Stimulated activated CD8-positive, alpha-beta memory T cell treated with anti-CD3 and anti-CD28 coated beads, Interleukin-4, amount 100 ng/mL, for 24 hours (primary cell): ENCODE data around the gene FAM53B.

Experiments
- DNase-seq: peaks from one replicate; pipeline ENCODE4 v3.0.0-alpha.2; 2020; ENCODE audit warnings: low read depth

The FAM53B gene

DNA sequence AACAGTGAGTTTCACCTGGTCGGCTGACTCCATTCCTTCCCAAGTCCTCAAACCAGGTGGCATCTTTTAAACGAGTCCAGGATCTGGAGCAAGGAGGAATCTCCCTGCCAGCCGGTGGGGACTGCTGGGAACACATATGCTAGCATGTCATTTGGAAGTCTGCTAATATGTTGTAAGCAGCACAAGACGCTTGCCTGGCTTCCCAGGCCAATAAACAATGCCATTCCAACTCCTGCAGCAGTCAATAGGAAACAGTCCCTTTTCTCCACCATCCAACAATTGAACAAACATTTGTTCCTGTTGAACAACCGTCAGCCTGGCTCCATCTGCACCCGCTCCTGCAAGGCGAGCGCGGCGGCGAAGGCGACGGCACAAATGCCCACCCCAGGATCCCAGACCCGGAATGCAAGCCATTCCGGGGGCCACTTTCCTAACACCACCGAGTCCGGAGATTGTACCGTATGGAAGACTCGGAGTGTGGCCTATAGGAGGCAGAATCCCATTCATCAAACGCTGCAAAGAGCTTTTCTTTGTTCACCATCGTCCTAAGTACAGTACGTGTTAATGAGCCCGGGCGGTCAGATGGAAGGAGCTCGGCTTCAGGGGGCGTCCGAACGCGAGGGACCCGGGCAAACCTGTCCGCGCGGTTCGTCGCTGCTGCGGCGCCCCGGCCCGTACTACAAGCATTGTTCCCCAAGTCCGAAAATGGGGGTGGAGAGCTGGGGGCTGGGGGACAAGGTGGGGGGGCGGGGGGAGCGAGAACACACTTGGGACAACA is 1.6 kb downstream of the FAM53B start:
- no peak for DNase-seq

DNA sequence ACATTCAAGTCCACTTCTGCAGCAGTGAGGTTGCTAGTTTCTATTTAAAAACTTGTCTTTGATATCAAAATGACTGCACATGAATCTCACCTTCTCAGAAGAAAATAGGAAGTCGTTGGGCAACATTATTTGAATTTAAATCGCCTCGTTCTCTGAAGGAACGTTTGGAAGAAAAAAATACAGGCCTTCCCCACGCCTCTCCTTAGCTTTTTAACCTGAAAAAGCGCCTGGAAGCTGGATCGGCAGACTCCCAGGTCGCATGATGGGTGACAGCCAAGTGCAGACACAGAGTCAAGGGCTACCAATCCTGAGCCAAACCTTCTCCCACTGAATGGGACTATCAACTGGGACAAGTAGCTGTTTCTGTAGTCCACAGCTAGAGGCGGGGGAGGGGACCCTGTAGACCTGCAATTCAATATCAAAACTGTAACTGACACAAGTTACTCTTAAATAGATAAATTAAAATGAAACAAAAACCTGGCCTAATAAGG is 2.2 kb downstream of the FAM53B start:
- no peak for DNase-seq

DNA sequence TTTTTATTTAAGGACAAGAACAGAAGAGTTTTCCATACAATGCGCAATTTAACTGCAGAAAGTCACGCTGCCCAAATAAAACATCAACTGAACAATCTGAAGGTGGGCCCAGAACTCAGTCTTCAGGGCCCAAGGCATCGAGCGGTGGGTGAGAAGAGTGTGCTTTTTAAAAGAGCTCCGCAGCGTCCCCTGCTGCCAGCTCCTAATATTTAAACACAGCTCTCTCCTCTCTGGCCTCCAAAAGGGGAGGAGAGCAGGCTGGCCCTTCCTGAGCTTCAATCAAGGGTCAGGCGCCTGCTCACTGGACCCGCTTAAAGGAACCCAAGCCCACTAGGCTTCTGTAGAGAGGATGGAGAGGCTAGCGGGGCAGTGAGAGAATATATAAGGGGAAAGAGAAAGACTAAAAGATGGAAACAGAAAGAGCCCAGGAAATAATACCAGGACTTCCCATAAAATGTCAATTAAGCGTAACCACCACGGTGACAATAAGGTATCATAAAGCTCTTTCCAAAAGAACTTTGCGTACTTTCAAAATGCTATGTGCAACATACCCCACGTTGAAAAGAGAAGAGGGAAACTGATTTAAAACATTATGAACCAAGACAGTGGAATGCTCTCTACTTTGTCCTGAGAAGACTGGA is 2.8 kb downstream of the FAM53B start:
- peak; percentile 60 for DNase-seq

DNA sequence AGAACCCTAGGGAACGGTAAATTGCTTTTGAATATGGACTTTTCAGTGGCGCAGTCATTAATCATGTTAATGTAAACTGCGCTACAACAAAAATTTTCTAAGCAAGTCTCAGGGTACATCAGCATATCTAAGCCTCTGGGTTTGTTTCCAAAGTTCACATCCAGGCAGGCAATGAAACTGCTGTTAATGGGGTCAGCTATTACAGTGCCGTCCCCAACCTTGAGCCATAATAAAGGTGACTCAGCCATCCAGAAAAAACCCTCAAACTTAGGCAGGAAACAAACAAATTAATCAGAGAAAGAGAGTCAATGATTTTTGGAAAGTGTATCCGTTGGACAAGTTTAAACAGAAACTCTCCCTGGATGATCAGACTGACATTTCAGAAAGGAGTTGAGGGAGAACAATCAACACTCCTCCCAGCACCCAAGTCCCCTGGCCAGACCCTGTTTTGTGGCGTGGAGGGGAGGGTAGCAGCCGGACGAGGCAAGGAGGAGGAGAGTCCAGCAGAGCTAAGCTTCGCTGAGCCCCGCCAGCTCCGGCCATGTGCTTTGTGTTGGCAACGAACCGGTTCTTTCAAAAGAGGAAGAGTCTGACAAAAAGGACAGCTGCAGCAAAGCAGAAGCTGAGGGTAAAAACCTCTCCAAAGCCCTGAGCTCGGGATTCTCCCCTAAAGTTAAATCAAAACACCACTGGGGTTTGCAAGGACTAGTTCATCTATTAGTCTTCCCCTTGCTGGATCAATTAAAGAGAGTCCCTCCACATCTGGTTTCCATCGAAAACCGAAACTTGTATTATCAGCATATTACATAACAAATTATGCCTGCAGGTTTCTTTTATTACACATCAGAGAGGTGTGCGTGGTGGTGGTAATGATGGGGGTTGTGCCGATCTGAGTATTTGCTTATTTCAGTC is 3.6 kb downstream of the FAM53B start:
- DNase-seq = no peak

DNA sequence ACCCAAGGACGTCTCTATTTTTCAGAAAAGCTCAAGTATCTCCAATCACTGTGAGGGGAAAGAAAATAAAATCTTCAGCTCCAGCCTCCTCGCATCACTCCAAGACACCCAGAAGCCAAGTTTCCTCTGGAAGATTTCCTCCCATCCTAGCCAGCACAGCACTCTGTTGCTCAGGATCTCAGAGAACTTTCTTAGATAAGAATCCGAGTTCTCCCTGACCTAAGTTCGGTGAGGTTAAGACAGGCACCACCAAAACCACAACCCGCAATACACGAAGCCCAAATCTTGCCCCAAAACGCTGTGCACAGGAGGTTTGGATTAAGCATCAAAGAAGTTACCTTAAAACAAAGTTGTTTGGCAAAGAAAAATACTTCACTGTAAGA is 4.2 kb downstream of the FAM53B start:
- no peak for DNase-seq

DNA sequence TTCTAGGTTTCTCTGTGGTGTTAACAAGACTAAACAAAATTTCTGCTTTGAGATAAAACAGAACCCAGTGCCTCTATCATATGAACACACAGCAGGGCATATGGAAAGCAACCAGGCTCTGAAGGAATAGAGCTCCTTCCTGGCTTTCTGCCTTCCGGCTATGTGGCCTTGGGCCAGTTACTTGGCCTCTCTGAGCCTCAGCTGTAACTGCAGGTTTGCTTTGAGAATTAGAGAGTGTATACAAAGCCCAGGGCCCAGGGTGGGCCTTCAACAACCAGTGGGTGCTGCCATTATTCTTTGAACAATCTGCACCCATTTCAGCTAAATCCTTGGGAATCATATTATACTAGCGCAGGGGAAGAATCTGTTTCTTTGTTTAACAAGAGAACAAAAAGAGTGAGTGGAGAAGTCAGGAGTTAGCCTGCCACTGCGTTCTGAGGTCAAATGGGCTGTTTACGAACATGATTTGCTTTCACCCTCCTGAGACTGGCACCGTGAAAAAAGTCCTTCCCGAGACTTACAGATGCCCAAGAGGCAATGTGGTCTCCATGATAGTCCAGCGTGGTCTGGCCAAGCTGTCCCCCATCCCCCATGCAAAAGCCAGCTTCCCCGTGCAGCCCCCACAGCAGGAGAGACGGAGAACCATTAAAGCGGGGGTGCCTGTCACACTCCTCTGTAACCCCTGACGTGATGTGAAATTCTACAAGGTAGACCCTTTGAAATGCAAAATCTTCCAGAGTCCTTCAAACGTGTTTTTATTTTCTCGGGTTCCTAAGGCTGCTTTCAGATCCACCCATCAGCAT is 4.9 kb downstream of the FAM53B start:
- no peak for DNase-seq

DNA sequence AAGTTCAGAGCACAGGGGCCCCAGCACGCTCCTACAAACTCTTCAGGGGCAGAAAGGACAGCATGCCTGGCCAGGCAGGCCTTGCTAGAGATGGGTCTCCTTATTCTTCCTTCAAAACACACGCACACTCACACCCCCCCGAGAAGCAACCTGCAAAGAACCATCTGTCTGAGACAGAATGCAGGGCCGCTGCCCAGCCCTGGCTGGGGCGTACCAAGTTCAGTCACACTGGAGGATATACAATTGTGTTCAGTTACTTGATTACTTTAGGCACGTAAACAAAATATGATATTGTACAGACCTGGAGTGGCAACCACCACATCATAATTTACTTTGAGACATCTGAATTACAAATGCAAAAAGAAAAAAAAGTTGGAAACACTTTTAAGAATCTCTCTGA is 5.7 kb downstream of the FAM53B start:
- no peak for DNase-seq

DNA sequence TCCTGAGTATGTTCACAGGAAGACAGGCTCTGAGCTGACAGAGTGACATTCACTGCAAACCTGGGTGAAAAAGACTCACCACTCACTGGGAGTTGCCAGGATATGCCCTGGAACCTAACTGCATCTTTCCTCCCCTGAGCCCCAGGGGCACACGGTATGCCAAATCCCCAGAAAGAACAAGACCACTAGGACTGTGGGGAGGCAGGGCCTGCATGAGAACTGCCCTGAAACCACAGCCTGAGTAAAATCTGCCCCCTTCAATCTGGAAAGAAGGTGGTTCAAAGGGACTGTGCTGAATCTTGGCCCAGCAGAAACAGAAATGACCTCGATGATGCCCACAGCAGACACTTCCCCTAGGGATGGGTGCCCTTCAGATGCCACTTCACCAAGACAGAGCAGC is 6.5 kb downstream of the FAM53B start:
- no peak for DNase-seq

DNA sequence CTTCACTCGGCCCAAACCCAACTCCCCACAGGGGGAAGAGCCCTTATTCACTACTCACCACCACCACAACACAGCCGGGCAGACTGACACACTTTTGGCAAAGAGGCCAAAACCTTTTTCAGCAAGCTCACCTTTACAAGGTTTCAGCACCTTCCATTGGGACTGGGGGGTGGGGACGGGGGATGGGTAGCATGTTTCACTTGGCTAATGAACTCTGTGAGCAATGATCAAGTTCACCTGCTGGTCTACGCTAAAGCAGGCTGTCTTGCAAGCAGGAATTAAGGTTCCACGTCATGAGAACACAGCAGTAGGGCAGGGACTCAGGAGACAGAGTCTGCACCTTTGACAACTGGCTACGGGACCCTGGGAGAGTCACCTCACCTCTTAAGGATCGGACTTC is 7.0 kb downstream of the FAM53B start:
- DNase-seq = no peak

DNA sequence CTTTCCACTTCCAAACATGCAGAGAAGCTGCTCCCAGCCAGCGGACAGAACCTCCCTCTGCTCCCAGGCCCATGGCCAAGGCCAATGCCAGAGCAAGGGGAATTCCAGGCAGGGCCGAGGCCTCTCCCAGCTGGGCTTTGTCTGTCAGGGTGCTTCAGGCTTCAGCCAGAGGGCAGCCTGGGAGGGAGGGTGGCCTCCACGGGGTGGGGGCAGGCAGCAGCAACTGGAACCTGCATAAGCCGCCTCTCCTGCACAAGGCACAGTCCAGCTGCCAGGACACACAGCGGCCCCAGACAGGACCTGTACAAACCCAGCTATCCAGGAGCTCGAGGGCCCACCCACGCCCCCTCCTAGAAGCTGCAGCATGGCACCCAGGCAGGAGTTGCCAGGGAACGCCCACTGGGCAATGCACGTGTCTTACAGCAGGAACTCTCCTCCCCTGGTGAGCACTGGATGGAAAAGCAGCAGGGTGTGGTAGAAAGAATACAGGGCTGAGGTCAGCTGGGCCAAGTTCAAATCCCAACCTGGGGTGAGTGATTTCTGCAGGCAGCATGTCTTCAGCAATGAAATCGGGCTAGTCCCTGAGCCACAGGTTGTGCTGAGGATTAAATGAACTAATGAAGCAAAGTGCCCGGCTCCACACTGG is 7.6 kb downstream of the FAM53B start:
- no peak for DNase-seq

DNA sequence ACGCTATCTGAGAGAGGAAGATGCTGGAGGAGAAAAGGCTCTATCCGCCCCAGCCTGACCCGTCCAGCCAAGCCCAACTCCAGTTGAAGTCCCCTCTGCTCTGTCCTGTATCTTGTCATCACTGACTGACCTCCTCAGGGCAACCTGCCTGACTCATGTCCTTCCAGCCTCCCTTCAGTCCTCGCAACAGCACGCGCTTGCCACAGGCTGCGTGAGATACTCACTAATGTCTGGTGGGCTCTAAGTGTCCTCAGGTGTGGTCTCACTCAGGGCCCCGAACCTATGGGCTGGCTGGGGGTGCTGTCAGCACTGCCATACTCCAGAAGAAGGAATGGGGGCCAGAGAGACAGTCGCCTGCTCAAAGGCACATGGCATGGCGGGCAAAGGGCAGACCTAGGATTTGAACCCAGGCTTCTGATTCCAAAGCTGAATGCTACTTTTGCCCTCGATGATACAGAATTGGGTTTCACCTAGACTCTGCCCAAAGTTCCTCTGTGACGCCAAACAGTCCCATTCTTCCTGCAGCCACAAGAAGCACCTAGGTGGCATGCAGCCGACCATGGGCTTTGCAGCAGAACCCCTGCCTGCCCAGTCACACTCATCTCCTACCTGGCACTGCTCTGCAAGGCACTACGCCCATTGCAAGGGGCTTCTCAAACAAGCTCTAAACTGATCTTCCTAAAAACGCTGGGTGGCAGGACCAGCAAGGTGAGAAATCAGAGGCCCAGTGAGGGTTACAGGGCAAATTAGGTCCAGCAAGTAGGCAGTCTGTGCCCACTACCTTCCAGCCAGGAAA is 8.5 kb downstream of the FAM53B start:
- DNase-seq = no peak

DNA sequence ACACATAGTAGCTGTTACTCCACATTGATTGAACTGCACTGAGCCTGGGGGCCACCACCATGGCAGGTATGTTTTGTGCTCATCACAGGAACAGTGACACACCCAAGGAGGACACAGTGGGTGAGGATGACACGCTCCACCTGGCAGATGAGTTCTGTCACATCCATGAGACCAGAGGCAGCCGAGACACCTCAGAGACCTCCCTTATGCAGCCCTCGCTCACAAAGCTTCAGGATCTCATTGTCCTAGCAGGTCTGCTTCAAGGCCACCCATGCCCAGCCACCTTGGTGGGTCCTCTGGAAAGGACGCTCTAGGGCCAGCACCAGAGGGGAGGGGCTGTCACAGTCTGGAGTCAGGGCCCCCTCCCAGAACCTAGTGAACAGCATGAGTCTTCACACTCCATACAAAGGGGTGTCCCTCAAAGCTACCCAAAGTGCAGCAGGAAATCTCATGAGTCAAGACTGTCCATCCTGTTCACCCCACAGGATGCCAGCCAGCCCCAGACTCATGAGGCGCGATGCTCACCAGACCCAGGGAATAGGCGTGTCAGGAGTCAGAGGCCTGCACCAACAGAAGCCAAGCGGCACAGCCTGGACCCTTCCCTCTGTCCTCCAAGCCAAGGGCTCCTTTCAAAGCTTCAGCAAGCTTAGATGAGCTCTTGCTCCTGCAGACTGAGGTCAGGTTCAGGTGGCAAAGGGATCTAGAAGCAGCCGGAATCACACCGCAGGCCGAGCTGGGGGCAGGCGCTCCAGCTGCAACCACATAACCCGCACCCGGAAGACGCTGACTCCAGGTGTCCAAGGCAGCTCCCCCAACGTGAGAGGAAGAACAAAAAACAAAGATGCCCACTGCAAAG is 9.6 kb downstream of the FAM53B start:
- no peak for DNase-seq

DNA sequence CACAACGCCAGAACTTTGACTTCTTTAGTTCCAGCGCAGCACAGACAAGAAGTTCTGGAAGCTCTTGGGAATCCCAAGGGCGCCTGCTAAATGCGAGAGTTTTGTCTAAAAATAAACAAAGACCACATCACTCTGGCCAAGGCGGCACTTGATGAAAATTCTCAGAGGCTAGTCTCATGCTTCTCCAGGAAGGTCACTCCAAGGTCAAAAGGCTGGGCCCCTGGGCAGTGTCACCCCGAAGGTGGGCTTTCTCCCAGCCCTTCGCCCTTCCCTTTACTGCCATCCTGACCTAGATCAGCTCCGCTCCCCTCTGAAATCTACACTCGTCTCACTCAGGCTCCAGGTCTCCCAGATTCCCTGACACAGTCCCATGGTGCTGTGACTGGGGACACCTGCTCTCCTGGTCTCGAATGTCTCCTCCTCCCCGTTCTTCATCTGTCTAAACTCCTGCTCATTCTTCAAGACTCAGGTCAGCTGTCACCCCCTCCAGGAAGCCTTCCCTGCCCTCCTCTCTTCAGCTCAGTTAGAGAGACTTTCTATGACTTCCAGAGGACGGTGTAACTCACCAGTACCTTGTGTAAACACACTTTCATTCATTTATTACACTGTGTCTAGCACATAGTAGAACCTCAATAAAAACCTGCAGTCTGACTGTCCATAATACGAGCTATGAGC is 10.5 kb downstream of the FAM53B start:
- DNase-seq = no peak

DNA sequence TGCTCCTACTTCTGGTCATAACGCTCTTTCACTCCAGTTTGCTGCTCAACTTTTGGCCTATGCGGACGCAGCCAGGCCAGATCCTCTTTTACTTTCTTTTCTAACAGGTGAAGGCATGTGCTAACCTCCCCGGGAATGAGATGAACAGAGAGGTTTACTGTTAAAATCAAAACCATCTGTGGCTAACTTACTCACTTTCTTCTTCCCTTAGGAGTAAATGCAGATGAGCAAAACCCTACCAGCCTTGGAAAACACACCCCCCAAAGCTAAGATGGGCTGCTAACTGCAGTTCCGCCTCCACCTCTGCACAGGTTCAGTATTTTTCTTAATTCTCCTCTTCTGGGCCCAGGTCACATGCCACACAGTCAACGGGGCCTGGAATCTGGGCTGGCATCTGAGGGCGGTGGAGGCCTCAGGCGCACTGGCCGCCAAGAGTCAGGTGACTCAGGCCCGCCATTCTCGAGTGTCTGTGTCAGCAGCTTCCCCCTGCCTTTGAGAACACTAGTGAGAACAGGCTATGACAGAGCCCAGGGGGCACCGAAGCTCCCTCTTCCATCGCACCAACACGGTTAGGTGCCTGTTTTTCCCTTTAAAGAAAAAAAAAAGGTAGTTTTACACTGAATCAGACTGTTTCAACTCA is 11.1 kb downstream of the FAM53B start:
- DNase-seq = no peak

DNA sequence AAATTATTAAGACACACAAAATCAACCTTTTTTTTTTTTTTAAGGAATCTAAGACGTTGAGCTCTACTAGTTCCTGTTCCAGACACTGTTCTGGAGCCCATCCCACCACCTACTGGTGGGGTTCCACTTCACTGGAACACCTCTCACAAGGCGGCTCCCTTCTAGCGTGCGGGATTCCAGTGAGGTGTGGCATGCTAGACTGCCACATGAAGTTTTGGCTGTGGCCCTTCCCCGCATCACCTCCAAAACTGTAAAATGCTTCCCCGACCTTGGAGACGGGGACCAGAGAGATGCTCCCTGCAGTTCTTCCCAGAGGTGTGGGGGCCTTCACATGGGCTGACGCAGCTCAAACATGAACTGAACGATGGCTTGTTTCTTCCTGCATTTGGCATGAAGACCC is 12.6 kb downstream of the FAM53B start:
- DNase-seq = no peak

DNA sequence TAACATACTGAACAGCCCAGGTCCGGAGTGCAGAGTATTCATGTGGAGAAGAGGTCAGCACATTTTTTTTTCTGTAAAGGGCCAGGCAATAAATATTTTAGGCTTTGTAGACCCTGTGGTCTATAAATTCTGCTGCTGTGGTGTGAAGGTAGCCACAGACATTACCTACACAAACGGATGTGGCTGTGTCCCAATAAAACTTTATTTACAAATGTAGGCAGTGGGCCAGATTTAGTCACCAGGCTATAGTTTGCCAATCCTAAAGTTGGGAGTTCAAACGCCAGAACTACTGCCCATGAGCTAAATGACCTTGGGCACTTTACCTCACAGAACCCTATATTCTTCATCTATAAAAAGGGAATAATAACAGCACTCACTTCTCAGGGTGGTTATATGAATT is 13.4 kb downstream of the FAM53B start:
- DNase-seq = no peak

DNA sequence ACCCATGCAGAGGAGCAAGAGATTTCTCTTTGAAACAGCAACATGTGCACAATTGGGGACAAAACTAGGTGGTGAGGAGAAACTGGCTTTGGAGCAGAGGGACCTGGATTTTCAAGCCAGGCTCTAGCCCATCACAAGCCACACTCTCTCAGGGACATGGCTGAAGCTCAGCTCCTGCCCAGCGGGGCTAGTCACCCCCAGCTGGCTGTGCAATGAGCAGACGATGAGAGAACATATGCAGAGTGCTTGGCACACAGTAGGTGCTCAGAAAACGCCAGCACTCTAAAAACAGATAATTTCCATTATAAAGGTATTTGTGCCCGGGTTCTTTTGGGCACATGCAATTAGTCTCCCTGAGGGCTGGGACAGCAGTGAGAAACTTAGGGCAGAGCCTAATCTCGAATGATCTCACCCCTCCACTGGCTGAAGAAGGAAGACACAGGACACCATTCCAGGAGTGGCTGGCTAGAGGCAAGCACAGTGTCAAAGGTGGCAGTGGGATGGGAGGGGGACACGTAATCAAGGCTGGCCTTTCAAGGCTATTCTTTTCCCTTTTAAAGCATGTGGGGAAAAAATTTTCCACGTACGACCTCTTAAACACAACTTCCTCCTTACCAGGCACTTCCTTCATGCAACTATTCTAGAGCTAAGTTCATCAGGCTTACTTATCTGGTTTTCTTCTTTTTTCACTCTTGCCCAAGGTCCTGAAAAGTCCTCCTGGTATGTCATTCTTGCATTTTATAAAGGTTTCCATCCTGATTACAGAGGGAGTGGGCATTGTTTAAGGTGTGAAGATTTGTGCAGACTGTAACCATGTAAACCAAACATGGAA is 15.1 kb downstream of the FAM53B start:
- DNase-seq = no peak
